SHP77 (cell line): Measurements from ENCODE around the gene RGS9BP.
"Not testable (repeated sequence)": the region's sequence is repeated elsewhere in the genome, so short reads cannot be mapped to it uniquely, and the experiment has no call there.

ENCODE experiments used
- DNase-seq, 2 experiments: peaks; one replicate each; lab custom pipeline; 2025; lab: John Stamatoyannopoulos, UW

Gene RGS9BP

DNA sequence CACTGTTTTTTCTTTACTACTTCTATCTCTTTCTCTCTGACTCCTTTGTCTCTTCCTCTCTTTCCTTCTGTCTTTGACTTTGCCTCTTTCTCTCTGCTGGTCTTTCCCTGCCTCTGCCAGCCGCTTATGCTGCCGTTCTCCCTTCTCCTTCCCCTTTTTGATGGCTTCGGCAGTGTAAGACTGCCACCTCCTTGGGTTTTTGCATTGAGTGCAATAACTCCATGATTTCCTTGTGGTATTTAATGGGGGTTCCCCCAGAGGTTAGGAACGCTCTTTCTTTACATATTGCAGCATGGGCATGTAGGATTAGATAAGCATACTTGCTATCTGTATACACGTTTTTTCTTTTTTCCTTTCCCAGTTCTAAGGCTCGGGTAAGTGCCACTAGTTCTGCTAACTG is 19.9 kb downstream of the RGS9BP start:
- DNase-seq: not testable (repeated sequence)

DNA sequence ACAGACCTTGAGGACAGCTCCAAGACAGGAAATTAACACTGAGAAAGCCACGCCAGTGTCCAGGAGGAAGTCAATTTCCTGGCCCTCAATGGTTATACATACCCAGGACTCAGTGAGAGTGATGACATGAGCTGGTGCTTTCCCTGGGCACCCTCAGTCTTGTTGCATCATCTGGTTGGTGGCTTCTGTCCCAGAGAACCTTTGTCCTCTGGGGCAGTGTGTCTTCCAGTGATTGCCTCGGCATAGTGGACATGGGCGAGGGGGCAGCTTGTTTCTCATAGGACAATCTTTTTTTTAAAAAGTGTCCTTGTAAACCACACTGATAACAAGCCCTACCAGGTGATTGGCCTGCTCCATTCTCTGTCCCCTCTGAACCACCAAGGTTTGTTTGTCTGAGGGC is 21.1 kb downstream of the RGS9BP start:
- DNase-seq: not testable (repeated sequence)

DNA sequence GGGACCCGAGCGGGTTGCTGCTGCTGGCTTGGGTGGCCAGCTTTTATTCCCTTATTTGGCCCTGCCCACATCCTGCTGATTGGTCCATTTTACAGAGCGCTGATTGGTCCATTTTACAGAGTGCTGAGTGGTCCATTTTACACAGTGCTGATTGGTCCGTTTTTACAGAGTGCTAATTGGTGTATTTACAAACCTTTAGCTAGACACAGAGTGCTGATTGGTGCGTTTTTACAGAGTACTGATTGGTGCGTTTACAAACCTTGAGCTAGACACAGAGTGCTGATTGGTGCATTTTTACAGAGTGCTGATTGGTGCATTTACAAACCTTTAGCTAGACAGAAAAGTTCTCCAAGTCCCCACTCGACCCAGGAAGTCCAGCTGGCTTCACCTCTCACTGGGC is 24.5 kb downstream of the RGS9BP start:
- DNase-seq: not testable (repeated sequence)

DNA sequence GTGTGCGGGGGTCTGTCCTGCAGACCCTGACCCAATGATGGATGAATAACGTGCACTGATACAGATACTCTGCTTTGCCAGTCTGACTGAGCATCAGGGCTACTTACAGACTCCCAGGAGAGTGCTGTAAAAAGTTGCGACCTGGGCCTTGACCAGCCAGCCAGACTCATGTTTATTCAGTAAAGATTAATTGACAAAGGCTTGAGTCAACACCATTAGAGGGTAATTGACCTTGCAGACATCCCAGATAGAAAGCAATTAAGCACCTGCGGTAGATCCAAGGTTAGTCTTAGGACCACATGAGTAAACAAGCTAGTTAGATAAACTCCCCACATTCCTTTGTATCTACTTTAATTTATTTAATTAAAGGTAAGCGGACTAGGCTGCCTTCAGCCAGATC is 26.4 kb downstream of the RGS9BP start:
- no peak for DNase-seq

DNA sequence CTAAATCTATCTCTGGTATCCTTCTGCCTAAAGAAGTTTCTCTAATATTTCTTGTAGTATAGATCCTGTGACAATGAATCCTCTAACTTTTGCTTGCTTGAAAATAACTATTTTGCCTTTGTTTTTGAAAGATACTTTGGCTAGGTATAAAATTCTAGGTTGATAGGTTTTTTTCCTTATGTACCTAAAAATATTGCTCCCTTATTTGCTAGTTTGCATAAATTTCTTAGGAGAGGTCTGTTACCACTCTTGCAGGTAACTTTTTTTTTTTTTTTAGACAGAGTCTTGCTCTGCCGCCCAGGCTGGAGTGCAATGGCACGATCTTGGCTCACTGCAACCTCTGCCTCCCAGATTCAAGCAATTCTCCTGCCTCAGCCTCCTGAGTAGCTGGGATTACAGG is 28.4 kb downstream of the RGS9BP start:
- not testable (repeated sequence) for DNase-seq

DNA sequence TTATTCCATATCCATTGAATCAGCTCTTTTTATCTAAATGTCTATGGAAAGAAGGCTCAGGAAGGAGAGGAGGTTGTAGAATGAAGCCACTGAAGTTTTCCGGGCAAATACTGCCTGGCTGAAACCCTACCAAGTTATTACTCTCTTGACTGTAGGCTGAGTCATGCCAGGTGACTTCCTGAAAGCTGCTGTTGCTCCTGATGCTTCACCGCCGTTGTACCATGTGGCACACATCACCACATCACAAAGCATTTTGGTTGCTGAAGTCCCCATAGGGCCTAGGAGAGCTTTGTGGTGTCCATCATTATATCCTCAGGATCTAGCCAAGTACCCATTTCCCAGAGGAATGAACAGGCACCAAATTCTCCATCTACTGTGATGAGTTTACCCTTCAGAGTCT is 32.8 kb downstream of the RGS9BP start:
- no peak for DNase-seq

DNA sequence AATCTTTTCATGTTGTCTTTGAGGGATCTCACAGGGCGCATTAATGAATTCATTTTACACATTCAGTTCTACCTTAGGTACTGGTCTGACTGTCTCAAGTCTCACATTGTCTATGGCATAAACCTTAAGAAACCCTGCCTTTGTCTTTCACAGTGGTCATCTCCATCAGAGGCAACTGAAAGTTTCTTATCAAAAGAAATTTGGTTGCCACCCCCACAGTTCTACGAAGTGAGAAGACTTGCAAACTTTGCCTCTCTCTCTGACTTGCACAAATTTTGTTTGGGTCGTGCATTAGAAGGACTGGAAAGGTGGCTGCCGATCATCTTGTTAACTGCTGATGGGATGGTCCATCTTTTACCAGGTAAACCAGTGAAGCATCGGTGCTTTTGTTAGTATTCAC is 33.4 kb downstream of the RGS9BP start:
- no peak for DNase-seq

DNA sequence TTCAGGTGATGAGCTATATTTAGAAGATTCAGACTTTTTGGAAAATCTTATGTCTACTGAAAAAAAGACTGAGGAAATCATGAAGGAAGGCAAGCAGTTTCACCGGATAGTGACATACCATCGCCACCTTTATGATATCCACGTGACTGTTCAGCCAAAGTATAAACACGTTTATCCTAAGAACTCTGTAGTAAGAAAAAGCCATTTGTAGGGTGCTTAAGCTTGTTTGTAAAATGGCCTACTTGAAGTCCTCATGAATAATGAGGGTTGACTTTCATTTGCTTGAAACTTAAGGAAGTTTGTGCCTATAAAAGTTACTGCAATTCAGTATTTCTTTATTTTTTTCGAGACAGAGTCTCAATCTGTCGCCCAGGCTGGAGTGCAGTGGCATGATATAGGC is 36.1 kb downstream of the RGS9BP start:
- no peak for DNase-seq

DNA sequence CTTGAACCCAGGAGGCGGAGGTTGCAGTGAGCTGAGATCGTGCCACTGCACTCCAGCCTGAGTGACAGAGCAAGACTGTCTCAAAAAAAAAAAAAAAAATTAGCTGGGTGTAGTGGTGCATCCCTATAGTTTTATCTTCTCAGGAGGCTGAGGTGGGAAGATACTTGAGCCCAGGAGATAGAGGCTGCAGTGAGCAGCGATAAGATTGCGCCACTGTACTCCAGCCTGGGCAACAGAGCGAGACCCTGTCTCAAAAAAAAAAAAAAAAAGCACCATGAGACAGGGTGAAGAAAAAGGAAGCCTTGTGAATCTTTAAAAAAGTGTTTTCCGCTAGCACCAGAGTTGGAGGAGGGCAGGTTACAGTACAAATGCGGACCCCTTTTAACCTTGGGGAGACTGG is 40.6 kb downstream of the RGS9BP start:
- DNase-seq: not testable (repeated sequence)

DNA sequence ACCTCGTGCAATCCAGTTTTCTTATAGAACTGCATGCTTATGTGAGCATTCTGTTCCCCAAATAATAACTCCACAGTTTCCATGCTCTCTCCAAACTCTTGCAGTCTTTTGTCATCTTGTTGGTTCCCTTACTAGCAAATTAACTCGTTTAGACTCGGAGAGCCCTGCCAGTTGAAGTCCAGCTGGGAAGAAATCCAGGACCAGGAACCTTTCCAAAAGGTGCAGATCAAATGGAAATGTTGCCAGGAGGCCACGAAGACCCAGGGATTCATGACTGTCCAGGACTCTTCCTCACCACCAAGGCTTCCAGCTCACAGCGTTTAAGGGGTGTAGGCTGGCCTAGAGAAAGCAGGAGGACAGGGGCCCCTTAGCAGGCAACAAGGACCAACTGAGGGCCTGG is 41.8 kb downstream of the RGS9BP start:
- DNase-seq: no peak

DNA sequence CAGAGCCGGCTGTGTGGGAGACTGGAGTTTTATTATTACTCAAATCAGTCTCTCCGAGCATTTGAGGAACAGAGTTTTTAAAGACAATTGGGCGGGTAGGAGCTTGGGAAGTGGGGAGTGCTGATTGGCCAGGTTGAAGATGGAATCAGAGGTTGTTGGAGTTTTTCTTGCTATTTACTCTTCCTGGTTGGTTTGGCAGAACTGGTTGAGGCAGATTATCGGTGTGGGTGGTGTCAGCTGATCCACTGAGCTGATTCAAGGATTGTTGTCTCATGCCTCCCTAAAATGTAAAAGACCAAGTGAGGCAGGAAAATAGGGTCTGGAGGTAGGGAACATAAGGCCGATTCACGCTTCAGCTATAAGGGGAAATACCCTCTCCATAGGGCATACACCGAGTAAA is 42.6 kb downstream of the RGS9BP start:
- no peak for DNase-seq

DNA sequence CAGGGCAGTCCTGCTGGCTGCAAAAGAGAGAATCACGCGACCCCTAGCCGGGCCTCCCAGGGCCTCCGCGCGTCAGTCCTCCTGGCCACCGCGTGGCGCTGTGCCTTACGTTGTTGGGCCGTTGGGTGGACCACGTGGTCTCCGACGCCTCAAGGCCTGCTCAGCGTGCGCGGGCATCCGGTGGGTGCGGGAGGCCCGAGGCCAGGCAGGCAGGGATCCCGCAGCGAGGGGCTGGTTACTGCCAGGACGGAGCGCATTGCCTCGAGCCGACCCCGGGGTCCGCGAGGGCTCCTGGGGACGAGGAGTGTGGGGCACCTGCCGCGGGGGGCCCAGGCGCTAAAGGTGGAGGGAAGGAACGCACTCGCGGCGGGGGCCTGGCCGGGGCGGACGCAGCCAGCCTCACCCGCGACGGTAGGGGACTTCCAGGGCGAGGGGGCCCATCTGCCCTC is 44.0 kb downstream of the RGS9BP start, which contains the start of gene TDRD12:
TDRD12 (plus strand) TSS at position 157 of the 449 bp plus-strand sequence. CDS start 306 bp downstream, outside the sequence.
- no peak for DNase-seq

DNA sequence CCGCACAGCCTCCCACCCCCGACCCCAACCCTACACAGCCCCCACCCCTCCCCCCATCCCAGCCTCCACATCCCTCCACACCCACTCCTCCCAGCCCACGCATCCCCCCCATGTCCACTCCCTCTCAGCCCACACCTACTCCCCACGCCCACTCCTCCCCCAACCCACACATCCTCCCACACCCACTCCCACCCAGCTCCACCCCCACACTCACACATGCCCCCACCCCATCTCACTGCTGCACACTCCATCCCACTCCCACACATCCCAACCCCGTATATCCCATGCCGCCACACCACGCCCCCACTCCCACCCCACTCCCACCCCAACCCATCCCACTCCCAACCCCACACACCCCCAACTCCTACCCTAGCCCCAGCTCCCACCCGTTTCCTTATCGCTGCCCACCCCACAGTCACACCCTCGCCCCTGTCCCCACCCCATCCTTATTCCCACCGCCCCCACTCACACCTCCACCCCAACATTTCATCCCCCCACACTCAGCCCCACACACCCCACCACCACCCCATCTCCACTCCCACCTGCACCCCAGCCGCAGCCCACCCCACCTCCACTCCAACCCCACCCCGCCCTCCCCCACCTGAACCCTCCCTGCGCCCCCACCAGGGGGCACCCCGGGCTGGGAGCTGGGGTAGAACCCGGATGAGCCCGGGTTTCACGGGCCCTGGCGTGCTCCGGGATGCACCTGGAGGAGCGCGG is 44.7 kb downstream of the RGS9BP start:
- no peak for DNase-seq

DNA sequence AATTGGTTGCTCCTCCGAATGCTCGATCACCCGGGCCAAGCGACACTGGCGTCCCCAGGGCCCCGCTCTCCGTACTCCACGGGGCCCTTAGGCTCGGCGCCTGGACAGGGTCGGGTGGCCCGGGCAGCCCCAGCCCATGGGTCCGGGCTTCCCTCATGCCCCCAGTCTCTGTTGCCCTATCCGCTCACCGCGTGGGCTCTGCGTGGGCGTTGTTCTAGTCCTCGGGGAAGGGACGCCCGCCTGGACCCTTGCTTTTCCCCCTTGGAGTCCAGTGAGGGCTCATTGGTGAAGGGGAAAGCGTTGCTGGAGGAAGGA is 45.2 kb downstream of the RGS9BP start:
- DNase-seq: no peak
